ENCODE results near the gene CREM.

Gene CREM

GRCh38 chr10:35140727-35141126 lies 14.1 kb downstream of the CREM start:
- TF ChIP-seq ZFP30 (CRISPR knock-in tag; IDR thresholded peaks at IDR 0.05) (no peak), POU6F1 (CRISPR knock-in tag; IDR thresholded peaks at IDR 0.05; ENCODE audit: borderline replicate concordance, low read depth) (no peak), ISL1 (CRISPR knock-in tag; IDR thresholded peaks at IDR 0.05) (no peak), BACH2 (CRISPR knock-in tag; IDR thresholded peaks at IDR 0.05; ENCODE audit: borderline replicate concordance) (no peak), ZNF70 (CRISPR knock-in tag; IDR thresholded peaks at IDR 0.05) (no peak), RARB (CRISPR knock-in tag; IDR thresholded peaks at IDR 0.05) (no peak), PPARA (CRISPR knock-in tag; IDR thresholded peaks at IDR 0.05; ENCODE audit: borderline replicate concordance) (no peak), GLIS3 (CRISPR knock-in tag; IDR thresholded peaks at IDR 0.05) (no peak), CREB5 (CRISPR knock-in tag; IDR thresholded peaks at IDR 0.05; ENCODE audit: low read depth) (no peak), PATZ1 (CRISPR knock-in tag; IDR thresholded peaks at IDR 0.05; ENCODE audit: borderline replicate concordance) (no peak), TSHZ2 (CRISPR knock-in tag; IDR thresholded peaks at IDR 0.05) (no peak), ZNF565 (CRISPR knock-in tag; conservative IDR thresholded peaks at IDR 0.05; ENCODE audit: low read depth) (no peak), SNAI2 (CRISPR knock-in tag; IDR thresholded peaks at IDR 0.05) (no peak), CSDC2 (CRISPR knock-in tag; IDR thresholded peaks at IDR 0.05) (no peak), TCF4 (CRISPR knock-in tag; IDR thresholded peaks at IDR 0.05; ENCODE audit: borderline replicate concordance) (no peak), ZC3H10 (CRISPR knock-in tag; IDR thresholded peaks at IDR 0.05) (no peak), ARNTL (CRISPR knock-in tag; IDR thresholded peaks at IDR 0.05; ENCODE audit: borderline replicate concordance, low read depth) (no peak)
- no peak for ATAC-seq

- no peak for ATAC-seq
Measured at GRCh38 chr10:35150308-35150707, 23.7 kb downstream of the CREM start.

GRCh38 chr10:35152992-35153391 lies 26.3 kb downstream of the CREM start:
- ATAC-seq, result no peak
- no peak for TF ChIP-seq TCF4 (CRISPR knock-in tag; IDR thresholded peaks at IDR 0.05; ENCODE audit: borderline replicate concordance)
- TF ChIP-seq PPARA (CRISPR knock-in tag; IDR thresholded peaks at IDR 0.05; ENCODE audit: borderline replicate concordance), result no peak
- TF ChIP-seq ISL1 (CRISPR knock-in tag; IDR thresholded peaks at IDR 0.05), result no peak
- no peak for TF ChIP-seq TSHZ2 (CRISPR knock-in tag; IDR thresholded peaks at IDR 0.05)
- TF ChIP-seq CSDC2 (CRISPR knock-in tag; IDR thresholded peaks at IDR 0.05), result no peak
- no peak for TF ChIP-seq ZNF70 (CRISPR knock-in tag; IDR thresholded peaks at IDR 0.05)
- TF ChIP-seq OSR1 (CRISPR knock-in tag; IDR thresholded peaks at IDR 0.05), result no peak
- TF ChIP-seq ZNF565 (CRISPR knock-in tag; conservative IDR thresholded peaks at IDR 0.05; ENCODE audit: low read depth), result no peak

More at GRCh38 chr10:35150308-35150707, 23.7 kb downstream of the CREM start:
- TF ChIP-seq OSR1 (CRISPR knock-in tag; IDR thresholded peaks at IDR 0.05), result no peak
- TF ChIP-seq CREB5 (CRISPR knock-in tag; IDR thresholded peaks at IDR 0.05; ENCODE audit: low read depth), result no peak
- TF ChIP-seq BACH2 (CRISPR knock-in tag; IDR thresholded peaks at IDR 0.05; ENCODE audit: borderline replicate concordance), result no peak
- TF ChIP-seq ESRRG (CRISPR knock-in tag; IDR thresholded peaks at IDR 0.05), result no peak
- no peak for TF ChIP-seq SNAI2 (CRISPR knock-in tag; IDR thresholded peaks at IDR 0.05)
- TF ChIP-seq GLIS3 (CRISPR knock-in tag; IDR thresholded peaks at IDR 0.05), result no peak

Measured in SK-N-SH treated with all-trans-retinoic acid at 6 μM for 48 hours (cell line).